Esophagus squamous epithelium (tissue), 4 donors: Measurements from ENCODE around the gene MKS1.

Source experiments
- CTCF ChIP-seq, 6 experiments: fragments of 450-650 bp in 4 of 6; fragments of 200-600 bp in 2 of 6; sonication (generic) in 2 of 6; IDR thresholded peaks; one replicate each; pipeline ENCODE4 v1.5.1; 2016 to 2019; ENCODE audit warnings: antibody characterized with exemption in 6 of 6, mild to moderate bottlenecking in 4 of 6, moderate library complexity in 4 of 6
- POLR2A ChIP-seq, 4 donors: fragments of 450-650 bp; IDR thresholded peaks; one replicate each; pipeline ENCODE4 v1.6.1; 2017; ENCODE audit warnings: antibody characterized with exemption in 4 of 4, mild to moderate bottlenecking in 4 of 4, moderate library complexity in 3 of 4

DNA sequence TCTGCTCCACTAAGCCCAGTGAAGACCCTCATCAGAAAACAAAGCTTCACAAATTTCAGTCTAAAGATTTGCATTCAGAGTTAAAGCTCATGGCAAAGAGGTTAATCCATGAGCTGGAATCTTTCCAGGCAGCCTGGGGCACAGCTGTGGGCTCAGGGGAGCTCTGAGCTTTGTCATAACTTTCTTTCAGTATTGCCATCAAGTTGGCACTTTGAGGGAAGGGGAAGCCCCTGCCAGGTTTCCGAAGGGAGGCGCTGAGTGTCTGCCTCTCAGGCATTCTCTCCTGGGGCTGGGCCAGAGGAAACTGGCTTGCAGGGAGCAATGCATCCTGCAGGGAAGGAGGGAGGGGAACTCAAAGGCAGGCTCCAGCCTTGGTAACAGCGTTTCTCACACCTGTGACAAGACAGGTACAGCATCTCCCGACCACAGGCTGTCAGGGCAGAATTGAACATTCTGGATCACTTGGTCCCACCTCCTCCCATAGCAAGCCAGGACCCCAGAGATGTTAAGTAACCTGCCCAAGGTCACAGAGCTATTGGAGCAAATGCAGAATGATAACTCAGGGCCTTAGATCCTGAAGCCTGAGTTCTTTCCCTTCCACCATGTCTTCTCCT lies 23.2 kb upstream of the MKS1 start:
- TF ChIP-seq CTCF (IDR thresholded peaks at IDR 0.05), result no peak
- TF ChIP-seq POLR2A (IDR thresholded peaks at IDR 0.05), result no peak
